ENCODE data around the gene DGUOK.
A peak's percentile ranks its signal among the peaks of the same experiment; 100 is the strongest.
"Not testable (repeated sequence)": the region's sequence is repeated elsewhere in the genome, so short reads cannot be mapped to it uniquely, and the experiment has no call there.

DGUOK gene

GRCh38 chr2:73902284-73902683, 24.4 kb upstream of the DGUOK start:
- no peak for DNase-seq

DNA sequence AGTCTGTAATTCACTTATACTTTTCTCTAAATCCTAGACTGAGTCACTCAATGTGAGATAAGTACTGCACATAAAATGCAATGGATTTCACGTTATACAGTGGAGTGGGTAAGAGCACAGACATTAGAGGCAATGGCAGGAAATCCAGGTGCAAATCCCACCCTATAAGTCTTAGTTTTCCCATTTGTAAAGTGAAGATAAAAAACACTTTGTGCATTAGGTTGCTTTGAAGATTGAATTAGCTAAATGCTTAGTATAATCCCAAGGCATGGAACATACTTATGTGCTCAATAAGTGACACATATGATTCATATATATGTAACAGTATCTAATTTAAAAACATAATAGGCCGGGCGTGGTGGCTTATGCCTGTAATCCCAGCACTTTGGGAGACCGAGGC, 23.4 kb upstream of the DGUOK start:
- no peak for DNase-seq

DNA sequence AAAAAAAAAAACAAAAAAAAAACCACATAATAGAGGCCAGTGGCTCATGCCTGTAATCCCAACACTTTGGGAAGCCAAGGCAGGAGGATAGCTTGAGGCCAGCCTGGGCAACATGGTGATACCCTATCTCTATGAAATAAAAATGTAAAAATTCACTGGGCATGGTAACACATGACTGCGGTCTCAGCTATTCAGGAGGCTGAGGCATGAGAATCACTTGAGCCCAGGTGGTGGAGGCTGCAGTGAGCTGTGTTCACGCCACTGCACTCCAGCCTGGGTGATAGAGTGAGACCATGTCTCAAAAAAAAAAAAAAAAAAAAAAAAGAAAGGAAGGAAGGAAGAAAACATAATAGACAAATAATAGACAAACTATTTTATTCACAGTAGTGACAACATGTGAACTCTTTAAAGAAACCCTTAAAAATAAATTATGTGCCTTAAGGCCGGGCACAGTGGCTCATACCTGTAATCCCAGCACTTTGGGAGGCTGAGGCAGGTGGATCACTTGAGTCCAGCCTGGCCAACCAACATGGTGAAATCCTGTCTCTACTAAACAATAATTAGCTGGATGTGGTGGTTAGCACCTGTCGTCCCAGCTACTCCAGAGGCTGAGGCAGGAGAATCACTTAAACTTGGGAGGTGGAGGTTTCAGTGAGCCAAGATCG, 22.6 kb upstream of the DGUOK start:
- not testable (repeated sequence) for DNase-seq

DNA sequence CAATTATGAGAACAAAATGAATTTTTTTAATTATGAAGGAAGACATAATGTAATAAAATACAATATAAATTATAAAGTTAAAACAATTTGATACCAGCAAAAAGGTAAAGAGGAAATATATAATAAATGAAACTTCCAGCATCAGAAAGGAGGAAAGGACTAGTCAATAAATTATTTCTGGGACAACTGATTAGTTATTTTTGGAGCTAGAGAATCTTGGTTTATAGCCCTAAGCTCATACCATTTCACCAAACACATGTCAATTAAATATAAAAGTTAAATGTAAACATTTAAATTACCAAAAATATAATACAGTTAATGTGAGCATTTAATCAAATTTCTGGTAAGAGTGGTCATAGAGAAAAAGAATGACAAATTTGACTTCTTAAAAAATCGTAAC, 21.7 kb upstream of the DGUOK start:
- DNase-seq: no peak

GRCh38 chr2:73906847-73907505, 19.7 kb upstream of the DGUOK start:
- DNase-seq: no peak

DNA sequence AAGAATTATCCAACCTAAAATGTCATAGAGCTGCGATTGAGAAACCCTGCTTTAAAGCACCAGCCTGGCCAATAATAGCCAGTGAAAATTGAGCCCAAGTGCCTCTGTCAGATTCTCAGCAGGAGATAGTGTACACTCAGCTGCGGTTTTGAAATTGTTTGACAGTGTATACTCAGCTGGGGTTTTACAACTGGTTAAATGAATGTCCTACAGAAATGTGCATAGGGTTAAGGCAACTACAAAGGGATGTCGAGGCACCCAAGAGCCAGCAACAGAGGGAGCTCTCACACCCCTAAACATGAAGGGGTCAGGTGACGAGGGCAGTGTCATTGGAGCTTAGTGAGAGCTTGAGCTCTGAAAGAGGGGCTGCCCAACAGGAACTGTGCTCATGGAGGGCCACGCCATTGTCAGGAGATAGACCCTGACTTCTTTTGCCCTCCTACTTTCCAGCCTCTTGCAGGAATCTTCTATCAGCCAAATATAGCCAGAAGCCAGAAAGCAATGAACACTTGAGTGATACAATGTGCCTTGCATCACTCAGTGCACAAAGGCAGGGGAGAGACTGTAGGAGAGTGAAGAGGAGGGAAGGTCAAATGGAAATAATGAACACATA, 18.7 kb upstream of the DGUOK start:
- peak; percentile 65 for DNase-seq

- DNase-seq: no peak
These were observed 17.7 kb upstream of the DGUOK start for GRCh38 chr2:73908689-73909652.

GRCh38 chr2:73910873-73911547, 15.7 kb upstream of the DGUOK start:
- DNase-seq: no peak

DNA sequence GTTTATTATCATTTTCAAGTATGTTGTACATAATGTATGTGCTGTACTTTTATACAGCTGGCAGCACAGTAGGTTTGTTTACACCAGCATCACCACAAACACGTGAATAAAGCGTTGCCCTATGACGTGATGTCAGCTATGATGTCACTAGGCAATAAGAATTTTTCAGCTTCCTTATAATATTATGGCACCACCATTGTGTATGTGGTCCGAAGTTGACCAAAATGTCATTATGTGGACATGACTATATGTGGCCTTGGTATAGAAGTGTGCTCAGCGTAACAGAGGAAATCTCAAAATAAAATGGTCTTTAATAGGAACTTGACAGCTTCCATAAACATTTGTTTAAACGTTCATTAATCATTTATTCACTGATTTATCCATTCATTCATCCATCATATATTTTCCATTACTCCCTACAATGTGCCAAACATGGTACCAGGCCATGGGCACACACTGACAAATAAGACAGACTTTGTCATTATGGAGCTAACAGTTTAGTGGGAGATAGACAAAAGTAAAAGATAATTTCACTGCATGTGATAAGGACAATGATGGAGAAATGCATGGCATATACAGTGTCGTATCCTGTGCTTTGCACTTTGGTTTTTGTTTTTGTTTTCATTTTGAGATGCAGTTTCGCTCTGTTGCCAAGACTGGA, 15.0 kb upstream of the DGUOK start:
- no peak for DNase-seq

GRCh38 chr2:73913414-73914054, 13.1 kb upstream of the DGUOK start:
- DNase-seq: no peak

GRCh38 chr2:73914667-73915066, 12.0 kb upstream of the DGUOK start:
- DNase-seq: no peak

DNA sequence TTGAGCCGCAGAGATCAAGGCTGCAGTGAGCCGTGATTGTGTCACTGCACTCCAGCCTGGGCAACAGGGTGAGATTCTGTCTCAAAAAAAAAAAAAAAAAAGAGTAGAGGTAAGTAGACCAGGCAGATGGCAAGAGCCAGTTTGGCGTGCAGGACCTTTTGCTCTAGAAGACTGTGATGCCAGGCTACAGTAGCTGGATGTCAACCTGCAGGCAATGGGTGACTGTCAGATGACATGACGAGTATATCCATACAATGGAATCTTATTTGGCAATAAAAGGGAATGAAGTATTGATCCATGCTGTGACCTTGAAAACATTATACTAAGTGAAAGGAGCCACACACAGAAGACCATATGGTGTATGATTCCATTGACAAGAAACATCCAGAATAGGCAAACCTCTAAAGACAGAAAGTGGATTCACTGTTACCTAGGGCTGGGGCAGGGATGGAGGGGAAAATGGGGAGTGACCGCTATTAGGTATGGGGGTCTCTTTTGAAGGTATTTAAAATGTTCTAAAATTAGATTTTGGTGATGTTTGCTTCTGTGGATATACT, 11.2 kb upstream of the DGUOK start:
- no peak for DNase-seq

DNA sequence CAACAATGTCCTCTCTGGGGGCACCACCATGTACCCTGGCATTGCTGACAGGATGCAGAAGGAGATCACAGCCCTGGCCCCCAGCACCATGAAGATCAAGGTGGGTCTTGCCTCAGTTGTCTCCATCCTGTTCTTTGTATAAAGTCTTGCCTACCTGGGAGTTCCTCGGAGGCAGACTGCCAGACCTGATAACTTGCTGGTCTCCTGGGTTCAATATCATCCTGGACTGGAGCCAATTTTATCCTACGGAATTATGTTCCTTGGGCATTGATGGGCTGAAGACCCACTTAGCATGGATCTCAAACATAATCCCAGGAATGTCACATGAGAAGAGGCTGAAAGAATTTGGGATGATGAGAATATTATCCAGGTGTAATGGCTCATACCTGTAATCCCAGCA, 10.0 kb upstream of the DGUOK start:
- DNase-seq: no peak

DNA sequence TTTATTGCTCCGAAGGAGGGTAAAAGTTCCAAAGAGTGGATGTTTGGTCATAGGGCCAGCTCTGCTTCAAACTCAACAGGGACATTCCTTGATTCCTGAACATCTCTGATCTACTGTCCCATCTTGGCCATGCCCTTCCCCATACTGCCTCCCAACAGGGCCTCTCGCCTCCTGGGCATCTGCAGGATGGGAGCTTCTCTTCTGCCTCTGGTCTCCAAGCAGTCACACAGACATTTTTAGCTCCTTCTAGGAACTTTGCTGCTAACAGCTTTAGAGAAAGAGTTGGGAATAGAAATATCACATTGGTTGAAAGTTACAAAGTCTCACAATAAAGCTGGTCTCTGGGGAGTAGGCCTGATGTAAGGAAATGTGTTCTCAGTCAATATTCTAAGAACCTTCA, 9.4 kb upstream of the DGUOK start:
- DNase-seq: no peak

DNA sequence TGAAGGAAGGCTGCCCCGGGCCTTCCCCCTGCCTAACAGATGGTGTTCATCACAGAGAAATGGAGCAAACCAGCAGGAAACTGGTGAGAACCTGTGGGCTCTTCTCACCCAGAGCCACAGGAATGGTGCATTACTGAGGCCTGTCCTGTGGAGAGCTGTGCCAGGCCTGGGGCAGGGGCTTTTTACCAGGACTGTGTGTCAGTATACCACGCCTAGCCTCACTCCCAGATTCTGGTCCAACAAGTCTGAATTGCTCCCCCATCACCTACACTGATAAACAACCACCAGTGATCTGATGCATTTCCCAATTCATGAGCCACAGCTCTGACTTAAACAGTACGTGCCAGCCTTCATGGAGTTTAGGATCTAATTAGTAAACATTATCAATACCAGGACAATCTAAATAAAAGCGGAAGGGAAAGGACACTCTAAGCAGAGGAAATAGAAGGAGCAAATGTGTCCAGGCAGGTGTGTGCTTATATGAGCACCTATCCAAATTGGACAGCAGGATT, 8.9 kb upstream of the DGUOK start:
- no peak for DNase-seq

DNA sequence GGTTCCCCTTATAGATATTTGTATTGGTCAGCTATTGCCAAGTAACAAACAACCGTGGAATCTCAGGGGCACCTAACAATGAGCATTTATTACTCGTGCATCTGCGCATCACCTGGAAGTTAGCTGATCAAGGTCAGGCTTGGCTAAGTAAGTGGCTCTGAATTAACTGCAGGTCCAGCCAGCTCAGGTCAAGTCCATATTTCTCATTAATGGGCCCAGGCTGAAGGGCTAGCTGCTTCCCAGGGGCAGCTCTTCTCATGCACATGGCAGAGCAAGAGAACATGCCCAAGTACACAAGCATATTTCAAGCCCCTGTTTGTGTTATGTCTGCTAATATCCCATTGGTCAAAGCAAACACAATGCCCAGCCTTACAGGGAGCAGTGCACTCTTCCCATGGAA, 7.8 kb upstream of the DGUOK start:
- DNase-seq: no peak

DNA sequence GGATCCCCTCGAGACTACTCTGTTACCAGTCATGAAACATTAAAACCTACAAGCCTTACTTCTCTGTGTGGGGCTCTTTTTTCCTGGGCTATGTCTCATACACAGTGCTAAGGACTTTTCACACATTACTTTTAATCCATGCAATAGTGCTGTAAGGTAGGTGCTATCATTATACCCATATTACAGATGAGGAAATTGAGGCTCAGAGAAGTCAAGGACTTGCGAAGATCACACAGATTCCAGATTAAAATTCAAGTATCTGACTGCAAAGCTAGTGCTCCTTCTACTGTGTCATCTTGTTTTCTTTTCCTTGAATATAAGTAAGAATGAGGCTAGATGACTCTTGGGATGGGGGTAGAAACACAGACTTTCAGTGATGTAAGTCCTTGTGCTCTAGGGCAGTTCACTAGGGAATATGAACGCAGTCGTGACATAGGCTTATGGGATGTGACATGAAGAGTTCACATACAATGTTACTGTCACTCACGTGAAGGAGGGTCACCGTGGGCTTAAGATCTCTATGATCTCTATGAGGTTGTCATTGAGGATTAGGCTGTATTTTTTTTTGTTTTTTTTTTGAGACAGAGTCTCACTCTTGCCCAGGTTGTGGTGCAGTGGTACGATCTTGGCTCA, 7.0 kb upstream of the DGUOK start:
- no peak for DNase-seq

- peak; percentile 35 for DNase-seq
These were observed 5.8 kb upstream of the DGUOK start for GRCh38 chr2:73920577-73921545.

- no peak for DNase-seq
These were observed 5.1 kb upstream of the DGUOK start for GRCh38 chr2:73921581-73921980.
